ENCODE measurements around the gene PRMT9.
A peak's percentile ranks its signal among the peaks of the same experiment; 100 is the strongest.

PRMT9 gene

DNA sequence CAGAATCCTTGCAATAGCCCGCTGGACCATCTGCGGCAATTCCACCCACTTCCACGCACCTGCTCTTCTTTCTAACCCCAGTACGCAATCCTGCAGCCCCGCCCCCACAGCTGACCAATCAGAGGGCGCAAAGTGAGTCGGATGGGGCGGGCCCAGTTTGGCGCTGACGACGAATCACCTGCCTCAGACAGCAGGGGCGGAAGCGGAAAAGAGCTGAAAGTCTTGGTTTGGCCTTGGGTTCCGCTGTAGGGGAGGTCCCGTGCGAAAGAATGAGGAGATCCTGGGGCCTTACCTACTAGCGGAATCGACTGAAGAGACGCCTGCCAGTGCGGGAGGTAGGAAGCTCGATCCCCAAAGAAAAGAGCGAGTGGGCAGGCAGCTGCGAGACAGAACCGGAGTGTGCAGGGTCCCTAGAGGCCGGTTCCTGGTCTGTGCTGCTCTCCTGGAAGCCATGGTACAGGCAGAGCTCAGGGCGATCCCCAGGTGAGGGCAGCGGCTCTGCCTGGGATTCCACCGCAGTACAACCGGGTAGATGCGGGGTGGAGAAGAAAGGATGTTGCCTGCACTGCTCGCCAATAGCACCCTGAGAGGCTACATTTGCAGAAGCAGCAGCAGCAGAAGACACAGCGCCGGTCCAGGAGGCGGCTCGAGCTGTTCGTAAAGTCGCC lies 66.7 kb downstream of the PRMT9 start, which contains the start of gene TMEM184C:
TMEM184C (plus strand) TSS at position 225 of the 668 bp plus-strand sequence. CDS start 560 bp downstream, outside the sequence.
- H3K36me3 ChIP-seq (ENCODE audit: insufficient read depth, low read length), result peaks cover 4% of the 10 kb centered on the region; the same call in 1 of the 2 replicates
- peak; percentile 99 for ATAC-seq (ENCODE audit: insufficient read depth, low read depth)
- H3K79me2 ChIP-seq (ENCODE audit: insufficient read depth, low read length), result peaks cover 45% of the 10 kb centered on the region
- H3K4me1 ChIP-seq (ENCODE audit: insufficient read depth, low read length), result peaks cover 46% of the 10 kb centered on the region
- no peaks in the 10 kb centered on the region for H3K9me3 ChIP-seq (ENCODE audit: insufficient read depth, low read length, severe bottlenecking)
- no peaks in the 10 kb centered on the region for H3K27me3 ChIP-seq (ENCODE audit: insufficient read depth, low read length, poor library complexity)
- DNase-seq, result peak; percentile 97
- H3K9ac ChIP-seq (ENCODE audit: low read depth, low read length), result peak within 1 kb of the TSS; percentile 83
- peak within 1 kb of the TSS; percentile 96 for H2AFZ ChIP-seq (ENCODE audit: low read depth, low read length)
- TF ChIP-seq EZH2 (IDR thresholded peaks at IDR 0.05; ENCODE audit: borderline replicate concordance, low read depth, low read length, severe bottlenecking), result no peak
- H3K4me2 ChIP-seq (ENCODE audit: insufficient read depth, low read length), result peak within 1 kb of the TSS; percentile 82
- 0 out of 2 replicates have a peak, but pooled peaks cover 5% of the 10 kb centered on the region for H4K20me1 ChIP-seq (ENCODE audit: insufficient read depth, low read length)
- H3K4me3 ChIP-seq (ENCODE audit: low read depth in 1 of 2, low read length in 2 of 2), result peak within 1 kb of the TSS; percentile 75 to 96
- peak within 1 kb of the TSS; percentile 87 for H3K27ac ChIP-seq (ENCODE audit: low read length)

DNA sequence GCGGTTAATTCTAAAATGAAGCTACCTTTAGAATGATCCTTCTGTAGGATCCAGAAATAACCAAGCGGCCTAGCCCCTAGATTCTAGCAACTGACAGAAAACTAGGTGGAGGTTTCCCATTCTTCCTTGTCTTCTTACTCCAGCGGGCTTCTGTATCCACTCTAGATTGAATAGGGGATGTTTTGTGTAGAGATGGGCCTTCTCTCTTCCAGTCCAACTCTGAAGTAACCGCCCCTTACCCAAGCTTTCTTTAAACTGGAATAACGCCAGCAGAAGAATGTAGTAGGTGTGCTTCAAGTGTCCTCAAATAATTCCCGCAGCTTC lies 67.2 kb downstream of the PRMT9 start:
- Histone ChIP-seq H4K20me1 (ENCODE audit: insufficient read depth, low read length) (0 out of 2 replicates have a peak, but pooled peaks cover 5% of the 10 kb centered on the region), H3K9me3 (ENCODE audit: insufficient read depth, low read length, severe bottlenecking) (no peaks in the 10 kb centered on the region), H3K27ac (ENCODE audit: low read length) (peak overlapping the region; percentile 68), H3K79me2 (ENCODE audit: insufficient read depth, low read length) (peaks cover 41% of the 10 kb centered on the region), H2AFZ (ENCODE audit: low read depth, low read length) (peak overlapping the region; percentile 96), H3K4me3 (ENCODE audit: low read depth in 1 of 2, low read length in 2 of 2) (peak overlapping the region; percentile 75 to 96), H3K36me3 (ENCODE audit: insufficient read depth, low read length) (0 out of 2 replicates have a peak, but pooled peaks cover 4% of the 10 kb centered on the region), H3K4me2 (ENCODE audit: insufficient read depth, low read length) (peak overlapping the region; percentile 82), H3K27me3 (ENCODE audit: insufficient read depth, low read length, poor library complexity) (no peaks in the 10 kb centered on the region), H3K4me1 (ENCODE audit: insufficient read depth, low read length) (peaks cover 46% of the 10 kb centered on the region), H3K9ac (ENCODE audit: low read depth, low read length) (peak overlapping the region; percentile 83)
- TF ChIP-seq, protein P1, sequence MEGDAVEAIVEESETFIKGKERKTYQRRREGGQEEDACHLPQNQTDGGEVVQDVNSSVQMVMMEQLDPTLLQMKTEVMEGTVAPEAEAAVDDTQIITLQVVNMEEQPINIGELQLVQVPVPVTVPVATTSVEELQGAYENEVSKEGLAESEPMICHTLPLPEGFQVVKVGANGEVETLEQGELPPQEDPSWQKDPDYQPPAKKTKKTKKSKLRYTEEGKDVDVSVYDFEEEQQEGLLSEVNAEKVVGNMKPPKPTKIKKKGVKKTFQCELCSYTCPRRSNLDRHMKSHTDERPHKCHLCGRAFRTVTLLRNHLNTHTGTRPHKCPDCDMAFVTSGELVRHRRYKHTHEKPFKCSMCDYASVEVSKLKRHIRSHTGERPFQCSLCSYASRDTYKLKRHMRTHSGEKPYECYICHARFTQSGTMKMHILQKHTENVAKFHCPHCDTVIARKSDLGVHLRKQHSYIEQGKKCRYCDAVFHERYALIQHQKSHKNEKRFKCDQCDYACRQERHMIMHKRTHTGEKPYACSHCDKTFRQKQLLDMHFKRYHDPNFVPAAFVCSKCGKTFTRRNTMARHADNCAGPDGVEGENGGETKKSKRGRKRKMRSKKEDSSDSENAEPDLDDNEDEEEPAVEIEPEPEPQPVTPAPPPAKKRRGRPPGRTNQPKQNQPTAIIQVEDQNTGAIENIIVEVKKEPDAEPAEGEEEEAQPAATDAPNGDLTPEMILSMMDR (IDR thresholded peaks at IDR 0.05; ENCODE audit: borderline replicate concordance, extremely low read depth, low read length, poor library complexity, severe bottlenecking), result peak; percentile 0
- no peak for TF ChIP-seq EZH2 (IDR thresholded peaks at IDR 0.05; ENCODE audit: borderline replicate concordance, low read depth, low read length, severe bottlenecking)
- DNase-seq, result no peak
- peak; percentile 18 for ATAC-seq (ENCODE audit: insufficient read depth, low read depth)

DNA sequence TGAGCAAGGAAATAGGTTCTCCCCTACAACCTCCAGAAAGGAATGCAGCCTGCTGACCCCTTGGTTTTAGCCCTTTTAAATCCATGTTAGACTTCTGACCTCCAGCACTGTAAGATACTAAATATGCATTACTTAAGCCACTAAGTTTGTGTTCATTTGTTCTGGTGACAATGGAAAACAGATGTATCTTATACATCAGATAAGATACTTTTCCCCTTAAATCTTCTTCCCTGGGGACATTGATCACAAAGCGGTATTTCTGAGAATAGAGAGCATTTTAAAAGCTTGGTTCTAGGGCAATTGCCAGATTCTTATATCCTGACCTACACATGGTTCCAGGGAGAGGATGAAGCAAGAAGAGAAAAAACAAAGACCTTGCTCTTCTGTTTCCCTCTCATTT lies 73.3 kb downstream of the PRMT9 start:
- Histone ChIP-seq H4K20me1 (ENCODE audit: insufficient read depth, low read length) (no peaks in the 10 kb centered on the region), H3K36me3 (ENCODE audit: insufficient read depth, low read length) (no peaks in the 10 kb centered on the region), H3K4me3 (ENCODE audit: low read depth in 1 of 2, low read length in 2 of 2) (no peak overlapping the region), H3K27ac (ENCODE audit: low read length) (no peak overlapping the region), H3K9me3 (ENCODE audit: insufficient read depth, low read length, severe bottlenecking) (no peaks in the 10 kb centered on the region), H3K4me1 (ENCODE audit: insufficient read depth, low read length) (no peaks in the 10 kb centered on the region), H3K9ac (ENCODE audit: low read depth, low read length) (no peak overlapping the region), H3K27me3 (ENCODE audit: insufficient read depth, low read length, poor library complexity) (peaks cover 5% of the 10 kb centered on the region), H2AFZ (ENCODE audit: low read depth, low read length) (no peak overlapping the region), H3K4me2 (ENCODE audit: insufficient read depth, low read length) (no peak overlapping the region), H3K79me2 (ENCODE audit: insufficient read depth, low read length) (no peaks in the 10 kb centered on the region)
- no peak for TF ChIP-seq EZH2 (IDR thresholded peaks at IDR 0.05; ENCODE audit: borderline replicate concordance, low read depth, low read length, severe bottlenecking)
- TF ChIP-seq, protein P1 (IDR thresholded peaks at IDR 0.05; ENCODE audit: borderline replicate concordance, extremely low read depth, low read length, poor library complexity, severe bottlenecking), result no peak
- DNase-seq (no peak), ATAC-seq (ENCODE audit: insufficient read depth, low read depth) (no peak)

DNA sequence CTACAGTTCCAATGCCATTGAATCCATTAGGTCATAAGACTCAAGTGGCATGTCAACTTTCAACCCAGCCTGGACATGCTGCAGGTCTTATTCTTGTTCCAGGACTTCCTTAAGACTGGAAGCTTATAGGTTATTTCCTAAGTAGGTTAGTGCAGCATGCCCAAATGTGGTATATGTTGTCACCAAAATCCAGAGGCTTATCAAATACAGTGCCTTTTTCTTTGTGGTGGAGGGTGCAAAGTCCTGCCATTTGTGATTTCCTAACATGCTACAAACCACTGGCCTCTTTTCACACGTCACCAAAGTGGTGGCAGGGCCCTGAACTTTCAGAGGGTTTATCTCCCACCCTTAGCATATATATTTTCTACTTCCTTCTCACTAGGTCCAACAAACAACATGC lies 76.5 kb downstream of the PRMT9 start:
- H4K20me1 ChIP-seq (ENCODE audit: insufficient read depth, low read length), result no peaks in the 10 kb centered on the region
- TF ChIP-seq EZH2 (IDR thresholded peaks at IDR 0.05; ENCODE audit: borderline replicate concordance, low read depth, low read length, severe bottlenecking), result no peak
- TF ChIP-seq, protein P1 (IDR thresholded peaks at IDR 0.05; ENCODE audit: borderline replicate concordance, extremely low read depth, low read length, poor library complexity, severe bottlenecking), result no peak
- no peak for DNase-seq
- no peaks in the 10 kb centered on the region for H3K9me3 ChIP-seq (ENCODE audit: insufficient read depth, low read length, severe bottlenecking)
- no peak for ATAC-seq (ENCODE audit: insufficient read depth, low read depth)
- H3K36me3 ChIP-seq (ENCODE audit: insufficient read depth, low read length), result no peaks in the 10 kb centered on the region
- H3K27ac ChIP-seq (ENCODE audit: low read length), result no peak overlapping the region
- no peak overlapping the region for H3K4me2 ChIP-seq (ENCODE audit: insufficient read depth, low read length)
- peaks cover 7% of the 10 kb centered on the region for H3K27me3 ChIP-seq (ENCODE audit: insufficient read depth, low read length, poor library complexity)
- H3K4me1 ChIP-seq (ENCODE audit: insufficient read depth, low read length), result no peaks in the 10 kb centered on the region
- H3K9ac ChIP-seq (ENCODE audit: low read depth, low read length), result no peak overlapping the region
- no peaks in the 10 kb centered on the region for H3K79me2 ChIP-seq (ENCODE audit: insufficient read depth, low read length)
- H2AFZ ChIP-seq (ENCODE audit: low read depth, low read length), result no peak overlapping the region
- no peak overlapping the region for H3K4me3 ChIP-seq (ENCODE audit: low read depth in 1 of 2, low read length in 2 of 2)
